Uterus (tissue), 2 donors: Measurements from ENCODE around the gene TMEM237.

ENCODE experiments used
- POLR2A ChIP-seq, 2 donors: fragments of 450-650 bp; IDR thresholded peaks; one replicate each; pipeline ENCODE4 v1.6.1; 2016; ENCODE audit warnings: antibody characterized with exemption in 2 of 2, mild to moderate bottlenecking in 1 of 2, moderate library complexity in 1 of 2
- TF ChIP-seq, protein P1 (sequence below), 4 experiments: fragments of 200-600 bp in 2 of 4; fragments of 450-650 bp in 2 of 4; sonication (generic) in 2 of 4; IDR thresholded peaks; one replicate each; pipeline ENCODE4 v1.5.1; 2016 to 2019; ENCODE audit warnings: antibody characterized with exemption in 4 of 4, mild to moderate bottlenecking in 2 of 4, moderate library complexity in 1 of 4

DNA sequence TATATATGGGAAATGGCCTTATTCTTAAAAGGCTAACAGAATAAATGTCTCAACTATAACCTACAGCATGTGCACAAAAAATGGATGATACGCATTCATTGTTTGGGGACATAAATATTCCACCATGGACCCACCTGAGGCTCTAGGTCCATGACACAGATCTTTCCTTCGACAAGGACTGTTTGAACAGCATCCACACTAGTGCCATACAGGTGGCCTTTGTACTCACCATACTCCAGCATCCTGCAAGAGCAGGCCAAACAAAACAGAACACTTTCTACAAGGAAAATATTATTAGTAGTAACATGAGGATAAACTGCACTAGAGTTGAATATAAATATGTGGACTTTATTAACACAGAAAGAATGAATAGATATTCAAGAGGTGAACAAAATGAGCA lies 6.1 kb upstream of the TMEM237 start:
- TF ChIP-seq, protein P1, sequence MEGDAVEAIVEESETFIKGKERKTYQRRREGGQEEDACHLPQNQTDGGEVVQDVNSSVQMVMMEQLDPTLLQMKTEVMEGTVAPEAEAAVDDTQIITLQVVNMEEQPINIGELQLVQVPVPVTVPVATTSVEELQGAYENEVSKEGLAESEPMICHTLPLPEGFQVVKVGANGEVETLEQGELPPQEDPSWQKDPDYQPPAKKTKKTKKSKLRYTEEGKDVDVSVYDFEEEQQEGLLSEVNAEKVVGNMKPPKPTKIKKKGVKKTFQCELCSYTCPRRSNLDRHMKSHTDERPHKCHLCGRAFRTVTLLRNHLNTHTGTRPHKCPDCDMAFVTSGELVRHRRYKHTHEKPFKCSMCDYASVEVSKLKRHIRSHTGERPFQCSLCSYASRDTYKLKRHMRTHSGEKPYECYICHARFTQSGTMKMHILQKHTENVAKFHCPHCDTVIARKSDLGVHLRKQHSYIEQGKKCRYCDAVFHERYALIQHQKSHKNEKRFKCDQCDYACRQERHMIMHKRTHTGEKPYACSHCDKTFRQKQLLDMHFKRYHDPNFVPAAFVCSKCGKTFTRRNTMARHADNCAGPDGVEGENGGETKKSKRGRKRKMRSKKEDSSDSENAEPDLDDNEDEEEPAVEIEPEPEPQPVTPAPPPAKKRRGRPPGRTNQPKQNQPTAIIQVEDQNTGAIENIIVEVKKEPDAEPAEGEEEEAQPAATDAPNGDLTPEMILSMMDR (IDR thresholded peaks at IDR 0.05), result no peak
- no peak for TF ChIP-seq POLR2A (IDR thresholded peaks at IDR 0.05)
